HepG2 (cell line): ENCODE results near the gene STIP1. TPM values are rescaled to one million over a fixed set of nuclear protein-coding genes. Genes with fewer than 3 reads are reported as not detected.

ENCODE experiments used
- FOXP1 ChIP-seq, 2 experiments: fragments of 450-650 bp in 1 of 2; IDR thresholded peaks; 2 replicates each; pipeline ENCODE4 v1.6.1; 2017 to 2018; ENCODE audit warnings: antibody characterized with exemption in 1 of 2
- JDP2 ChIP-seq: sonication (generic); formaldehyde crosslinking; IDR thresholded peaks from 2 replicates; pipeline ENCODE4 v1.8.1; 2022; ENCODE audit warnings: missing genetic modification reagents, borderline replicate concordance
- MED1 ChIP-seq: sonication (generic); formaldehyde crosslinking; IDR thresholded peaks from 2 replicates; pipeline ENCODE4 v1.4.0; 2020; ENCODE audit warnings: missing genetic modification reagents
- MLXIP ChIP-seq: sonication (generic); formaldehyde crosslinking; IDR thresholded peaks from 2 replicates; pipeline ENCODE4 v1.9.0; 2021; ENCODE audit warnings: missing genetic modification reagents, borderline replicate concordance
- PHF8 ChIP-seq: sonication (generic); formaldehyde crosslinking; IDR thresholded peaks from 2 replicates; pipeline ENCODE4 v1.5.0; 2020; ENCODE audit warnings: missing genetic modification reagents
- PRDM4 ChIP-seq: sonication (generic); formaldehyde crosslinking; IDR thresholded peaks from 2 replicates; pipeline ENCODE4 v1.9.0; 2021; ENCODE audit warnings: missing genetic modification reagents, borderline replicate concordance
- STAT6 ChIP-seq: sonication (generic); formaldehyde crosslinking; IDR thresholded peaks from 2 replicates; pipeline ENCODE4 v1.4.0; 2020; ENCODE audit warnings: missing genetic modification reagents, mild to moderate bottlenecking, borderline replicate concordance
- ZBTB14 ChIP-seq: sonication (generic); formaldehyde crosslinking; IDR thresholded peaks from 2 replicates; pipeline ENCODE4 v1.4.0; 2020; ENCODE audit warnings: missing genetic modification reagents
- ZNF335 ChIP-seq: sonication (generic); formaldehyde crosslinking; IDR thresholded peaks from 2 replicates; pipeline ENCODE4 v1.4.0; 2020; ENCODE audit warnings: missing genetic modification reagents
- ZNF629 ChIP-seq: sonication (generic); formaldehyde crosslinking; conservative IDR thresholded peaks from 2 replicates; pipeline ENCODE4 v1.5.0; 2020; ENCODE audit warnings: missing genetic modification reagents
- ZNF687 ChIP-seq: sonication (generic); formaldehyde crosslinking; IDR thresholded peaks from 2 replicates; pipeline ENCODE4 v1.5.1; 2020; ENCODE audit warnings: mild to moderate bottlenecking, missing genetic modification reagents, moderate library complexity
- polyA plus RNA-seq, 8 experiments: library from polyadenylated mRNA; depleted of rRNA in 3 of 8; stranded (reverse) in 7 of 8; unstranded in 1 of 8; fragments of >200 nt; fragmentation: Illumina TruSeq in 4 of 8; extraction: Trizol in 4 of 8; gene quantifications; 2 replicates each; pipeline versions ENCODE4 v1.2.1 to v1.2.3, GENCODE V29; 2011 to 2016; ENCODE audit warnings: low read depth in 4 of 8, missing spikeins in 1 of 8, mixed read lengths in 1 of 8; ENCODE audit not compliant: insufficient read depth in 1 of 8
- total RNA-seq, 5 experiments: library from RNA; depleted of rRNA; stranded (reverse); fragments of >200 nt; fragmentation: Illumina TruSeq; extraction: Trizol; gene quantifications; 2 replicates each; pipeline ENCODE4 v1.2.3, GENCODE V29; 2016; ENCODE audit warnings: low read depth in 1 of 5

Gene STIP1
- total and polyA plus RNA-seq, 2 of the 13 experiments (the other 11 are each of a cell fraction or from before 2014, with no cell fraction given) = 81.1 to 217 TPM

- no peak for TF ChIP-seq STAT6 (CRISPR knock-in tag)
- no peak for TF ChIP-seq FOXP1 (IDR thresholded peaks at IDR 0.05)
- peak; percentile 91 for TF ChIP-seq FOXP1 (CRISPR knock-in tag; IDR thresholded peaks at IDR 0.05)
- TF ChIP-seq ZNF629 (CRISPR knock-in tag) = no peak
- peak; percentile 50 for TF ChIP-seq ZNF687 (CRISPR knock-in tag)
- no peak for TF ChIP-seq MLXIP
- TF ChIP-seq JDP2 (CRISPR knock-in tag) = no peak
- TF ChIP-seq ZNF335 (CRISPR knock-in tag) = no peak
- TF ChIP-seq PHF8 (CRISPR knock-in tag) = no peak
- TF ChIP-seq ZBTB14 (CRISPR knock-in tag) = no peak
- TF ChIP-seq PRDM4 = no peak
- TF ChIP-seq MED1 (CRISPR knock-in tag) = peak; percentile 26; the same call in 1 of the 2 replicates
Measured at GRCh38 chr11:64218628-64219353, 32.8 kb downstream of the STIP1 start (continued).
